ENCODE results near the gene RAPGEF4. TPM values are rescaled to one million over a fixed set of nuclear protein-coding genes. Genes with fewer than 3 reads are reported as not detected.
A peak's percentile ranks its signal among the peaks of the same experiment; 100 is the strongest.

RAPGEF4 gene
- total RNA-seq: under 1 TPM; 0.33 to 0.72 TPM

GRCh38 chr2:172735582-172736423 is at the start of gene RAPGEF4:
TSS of gene RAPGEF4 (plus strand) at chr2:172735845. CDS start at chr2:172735984, 139 bp downstream.
- peaks cover 6% of the 10 kb centered on the region for H3K4me1 Mint-ChIP-seq
- peak within 1 kb of the TSS; percentile 68 for H3K4me3 Mint-ChIP-seq
- no peaks in the 10 kb centered on the region for H3K9me3 Mint-ChIP-seq
- peaks cover 61% of the 10 kb centered on the region for H3K27me3 Mint-ChIP-seq
- peak; percentile 34 for DNase-seq
- no peaks in the 10 kb centered on the region for H3K36me3 Mint-ChIP-seq
- H3K27ac Mint-ChIP-seq: no peak within 1 kb of the TSS

DNA sequence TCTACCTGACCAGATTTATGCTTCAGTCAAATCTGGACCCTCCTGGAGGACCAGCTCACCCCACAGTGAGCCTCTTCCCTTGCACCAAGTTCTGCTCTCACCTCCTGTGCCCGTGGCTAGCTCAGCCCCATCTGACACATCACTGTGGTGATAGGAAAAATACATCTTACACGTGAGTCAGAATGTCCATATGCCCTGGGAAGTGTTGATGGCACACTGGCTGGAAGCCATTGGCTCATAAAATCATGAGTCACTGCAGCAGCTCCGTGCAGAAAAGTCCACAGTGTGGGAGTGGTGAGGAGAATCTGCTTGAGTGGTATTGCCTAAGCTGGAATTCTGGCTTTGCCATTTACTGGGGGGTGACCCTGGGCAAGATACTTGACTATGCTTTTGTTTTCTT is 42.6 kb upstream of the RAPGEF4 start:
- peak overlapping the region; percentile 79 for H3K27ac Mint-ChIP-seq
- peaks cover 3% of the 10 kb centered on the region for H3K36me3 Mint-ChIP-seq
- DNase-seq: peak; percentile 62
- peaks cover 38% of the 10 kb centered on the region for H3K4me1 Mint-ChIP-seq
- H3K9me3 Mint-ChIP-seq: peaks cover 4% of the 10 kb centered on the region
- H3K27me3 Mint-ChIP-seq: no peaks in the 10 kb centered on the region
- peak overlapping the region; percentile 27 for H3K4me3 Mint-ChIP-seq

- Mint-ChIP-seq H3K27ac (peak overlapping the region; percentile 79), H3K4me3 (peak overlapping the region; percentile 27), H3K4me1 (peaks cover 45% of the 10 kb centered on the region)
Observed at GRCh38 chr2:172693529-172694455, 41.9 kb upstream of the RAPGEF4 start.

DNA sequence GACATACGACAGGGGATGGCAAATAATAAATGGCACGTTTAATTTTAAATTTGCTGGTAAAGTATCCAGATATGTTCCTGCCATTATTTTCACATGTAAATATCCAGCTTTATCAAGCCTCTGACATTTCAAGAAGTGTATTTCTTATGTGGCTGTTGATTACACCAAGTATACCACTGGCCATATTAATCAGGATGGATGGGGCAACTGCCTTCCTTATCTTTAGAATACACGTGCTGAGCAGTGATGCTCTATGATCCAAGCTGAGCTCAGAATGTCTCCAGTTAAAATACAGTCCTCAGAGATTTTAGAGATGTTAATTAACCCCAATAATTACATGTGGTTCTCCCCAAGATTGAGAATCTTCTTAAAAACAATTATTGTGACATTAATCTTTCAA is 38.3 kb upstream of the RAPGEF4 start:
- Mint-ChIP-seq H3K36me3 (no peaks in the 10 kb centered on the region), H3K4me1 (peaks cover 38% of the 10 kb centered on the region), H3K27ac (no peak overlapping the region), H3K4me3 (no peak overlapping the region), H3K27me3 (no peaks in the 10 kb centered on the region), H3K9me3 (peaks cover 1% of the 10 kb centered on the region)
- no peak for DNase-seq

More at GRCh38 chr2:172693529-172694455, 41.9 kb upstream of the RAPGEF4 start:
- Mint-ChIP-seq H3K9me3 (peaks cover 2% of the 10 kb centered on the region), H3K36me3 (peaks cover 2% of the 10 kb centered on the region), H3K27me3 (no peaks in the 10 kb centered on the region)
- DNase-seq: no peak

- peak overlapping the region; percentile 59 for H3K27ac Mint-ChIP-seq
- no peak overlapping the region for H3K4me3 Mint-ChIP-seq
- DNase-seq: peak; percentile 22
- H3K36me3 Mint-ChIP-seq: no peaks in the 10 kb centered on the region
- no peaks in the 10 kb centered on the region for H3K27me3 Mint-ChIP-seq
- peaks cover 1% of the 10 kb centered on the region for H3K9me3 Mint-ChIP-seq
- peaks cover 29% of the 10 kb centered on the region for H3K4me1 Mint-ChIP-seq
Observed at GRCh38 chr2:172698041-172698863, 37.4 kb upstream of the RAPGEF4 start.

- Mint-ChIP-seq H3K9me3 (peaks cover 1% of the 10 kb centered on the region), H3K36me3 (no peaks in the 10 kb centered on the region)
Observed at GRCh38 chr2:172701250-172701649, 34.4 kb upstream of the RAPGEF4 start.

DNA sequence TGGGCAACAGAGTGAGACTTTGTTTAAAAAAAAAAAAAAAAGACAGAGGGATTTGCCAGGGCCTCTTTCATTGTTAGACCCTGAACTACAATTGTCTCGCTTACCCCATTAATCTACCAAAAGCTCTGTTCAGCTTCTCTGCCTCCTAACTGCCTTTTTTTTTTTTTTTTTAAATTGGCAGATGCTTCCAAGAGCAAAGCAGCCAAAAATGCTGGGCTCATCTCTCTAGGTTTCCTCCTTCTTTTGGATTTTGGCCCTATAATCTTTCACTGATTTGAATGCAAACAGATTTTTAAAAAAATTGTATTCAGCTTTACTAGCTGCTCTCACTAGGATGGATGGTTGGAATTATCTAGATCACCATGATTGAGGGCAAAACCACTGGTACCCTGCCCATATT is 33.2 kb upstream of the RAPGEF4 start:
- peaks cover 20% of the 10 kb centered on the region for H3K4me1 Mint-ChIP-seq
- no peak overlapping the region for H3K27ac Mint-ChIP-seq
- H3K36me3 Mint-ChIP-seq: no peaks in the 10 kb centered on the region
- no peaks in the 10 kb centered on the region for H3K27me3 Mint-ChIP-seq
- H3K4me3 Mint-ChIP-seq: no peak overlapping the region
- no peak for DNase-seq
- peaks cover 1% of the 10 kb centered on the region for H3K9me3 Mint-ChIP-seq

More at GRCh38 chr2:172701250-172701649, 34.4 kb upstream of the RAPGEF4 start:
- H3K27ac Mint-ChIP-seq: no peak overlapping the region
- H3K27me3 Mint-ChIP-seq: no peaks in the 10 kb centered on the region
- peaks cover 22% of the 10 kb centered on the region for H3K4me1 Mint-ChIP-seq
- DNase-seq: no peak
- no peak overlapping the region for H3K4me3 Mint-ChIP-seq

DNA sequence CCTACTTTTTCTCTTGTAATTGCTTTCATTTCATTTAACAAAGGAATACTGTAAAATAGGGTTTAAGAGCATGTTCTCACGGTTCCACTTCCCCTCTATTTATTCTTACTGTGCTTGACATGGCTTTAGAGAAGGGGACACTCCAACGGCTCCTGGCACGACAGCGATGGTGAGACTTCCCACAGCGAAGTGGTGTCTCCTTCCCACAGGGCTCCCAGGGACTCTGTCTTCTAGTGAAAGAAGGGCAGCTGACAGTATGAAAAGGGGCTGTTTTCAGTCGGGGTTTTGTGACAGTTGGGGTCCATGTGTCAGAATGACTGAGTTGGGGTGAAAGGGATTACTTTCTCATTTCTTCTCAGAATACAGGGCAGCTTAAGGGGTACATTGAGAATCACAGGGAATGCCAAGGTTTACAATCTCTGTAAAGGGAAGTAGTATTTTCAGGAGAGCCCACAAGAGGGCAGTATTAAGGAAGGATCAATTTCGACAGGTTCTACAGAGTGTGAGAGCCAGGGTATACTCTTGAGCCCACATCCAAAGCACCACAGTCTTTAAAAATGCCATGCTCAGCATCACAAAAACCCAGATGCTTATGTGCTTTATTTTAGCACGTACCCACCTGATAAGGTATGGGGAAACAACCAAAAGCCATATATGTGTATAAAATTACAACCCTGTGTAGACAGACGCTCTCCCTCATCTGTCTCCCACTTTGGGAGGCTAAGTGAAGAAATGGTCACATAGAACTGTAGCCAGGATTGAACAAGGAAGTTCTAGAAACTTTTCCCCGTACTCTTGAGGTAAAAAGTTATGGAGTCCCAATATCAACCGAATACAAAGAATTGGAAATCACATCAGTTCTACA is 31.3 kb upstream of the RAPGEF4 start:
- Mint-ChIP-seq H3K27ac (no peak overlapping the region), H3K36me3 (no peaks in the 10 kb centered on the region), H3K27me3 (no peaks in the 10 kb centered on the region), H3K4me3 (no peak overlapping the region), H3K9me3 (peaks cover 1% of the 10 kb centered on the region), H3K4me1 (peaks cover 5% of the 10 kb centered on the region)
- no peak for DNase-seq

DNA sequence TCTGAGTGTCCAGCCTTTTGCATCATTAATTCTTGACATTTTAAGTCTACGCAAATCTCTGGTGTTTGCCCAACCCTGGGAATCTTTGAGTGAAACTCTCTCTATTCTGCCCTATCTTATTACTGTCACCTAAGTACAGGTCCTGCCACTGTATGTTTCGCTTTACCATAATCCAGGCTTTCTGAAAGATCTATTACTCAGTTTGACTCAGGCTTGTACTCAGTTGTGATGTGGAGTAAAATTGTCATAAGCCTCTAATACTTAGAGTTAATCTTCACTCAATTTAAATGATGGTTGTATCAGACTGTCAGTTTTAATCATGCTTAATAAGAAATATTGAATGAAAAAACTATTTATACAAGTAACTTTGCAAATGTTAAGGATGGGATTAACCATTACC is 30.3 kb upstream of the RAPGEF4 start:
- Mint-ChIP-seq H3K36me3 (no peaks in the 10 kb centered on the region), H3K4me1 (peaks cover 5% of the 10 kb centered on the region), H3K9me3 (peaks cover 1% of the 10 kb centered on the region), H3K4me3 (no peak overlapping the region), H3K27me3 (no peaks in the 10 kb centered on the region), H3K27ac (no peak overlapping the region)
- no peak for DNase-seq

- Mint-ChIP-seq H3K4me1 (peaks cover 5% of the 10 kb centered on the region), H3K27me3 (no peaks in the 10 kb centered on the region), H3K4me3 (no peak overlapping the region), H3K9me3 (no peaks in the 10 kb centered on the region), H3K36me3 (no peaks in the 10 kb centered on the region), H3K27ac (no peak overlapping the region)
- DNase-seq: no peak
Observed at GRCh38 chr2:172708247-172708646, 27.4 kb upstream of the RAPGEF4 start.

DNA sequence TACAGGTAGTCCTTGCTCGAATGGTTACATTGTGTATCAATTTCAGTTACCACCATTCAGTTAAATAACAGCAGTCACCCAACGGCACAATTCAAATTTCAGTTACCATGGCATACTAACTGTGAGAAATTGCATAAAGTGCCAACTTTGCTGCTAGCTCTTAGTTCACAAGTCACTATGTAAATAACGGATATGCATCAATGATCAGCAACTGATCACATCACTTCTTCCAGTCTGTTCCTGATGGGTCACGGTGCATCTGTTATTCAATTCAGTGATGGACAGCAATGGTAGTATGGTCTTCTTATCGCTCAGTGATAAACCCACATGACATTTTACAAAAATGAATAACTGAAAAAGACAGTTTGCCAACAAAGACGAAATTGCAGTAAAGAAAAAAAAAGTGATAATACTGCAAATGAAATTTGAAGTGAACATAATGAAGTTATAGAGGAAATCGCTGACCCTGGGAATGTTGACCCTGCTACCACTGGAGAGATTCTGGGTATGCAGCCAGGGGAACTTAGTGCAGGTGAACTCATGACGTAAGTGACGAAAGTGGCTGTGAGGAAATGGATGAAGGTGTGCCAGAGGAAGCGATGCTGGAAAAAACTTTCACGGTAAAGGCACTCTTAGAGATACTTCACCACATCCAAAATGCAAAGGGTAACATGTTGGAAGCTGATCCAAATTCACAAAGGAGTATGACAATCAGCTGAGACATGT is 25.9 kb upstream of the RAPGEF4 start:
- Mint-ChIP-seq H3K4me3 (no peak overlapping the region), H3K27me3 (no peaks in the 10 kb centered on the region), H3K36me3 (no peaks in the 10 kb centered on the region), H3K9me3 (no peaks in the 10 kb centered on the region), H3K4me1 (peaks cover 2% of the 10 kb centered on the region), H3K27ac (no peak overlapping the region)
- DNase-seq: no peak

- H3K4me3 Mint-ChIP-seq: no peak overlapping the region
- DNase-seq: no peak
- H3K27me3 Mint-ChIP-seq: no peaks in the 10 kb centered on the region
- H3K36me3 Mint-ChIP-seq: no peaks in the 10 kb centered on the region
- no peak overlapping the region for H3K27ac Mint-ChIP-seq
- H3K9me3 Mint-ChIP-seq: no peaks in the 10 kb centered on the region
- no peaks in the 10 kb centered on the region for H3K4me1 Mint-ChIP-seq
Observed at GRCh38 chr2:172710584-172711047, 25.0 kb upstream of the RAPGEF4 start.

GRCh38 chr2:172711110-172711509 is 24.5 kb upstream of the RAPGEF4 start:
- no peaks in the 10 kb centered on the region for H3K4me1 Mint-ChIP-seq
- DNase-seq: no peak
- H3K9me3 Mint-ChIP-seq: no peaks in the 10 kb centered on the region
- no peaks in the 10 kb centered on the region for H3K36me3 Mint-ChIP-seq
- H3K27me3 Mint-ChIP-seq: no peaks in the 10 kb centered on the region
- no peak overlapping the region for H3K4me3 Mint-ChIP-seq
- H3K27ac Mint-ChIP-seq: no peak overlapping the region

Data from activated naive CD8-positive, alpha-beta T cell treated with anti-CD3 and anti-CD28 coated beads for 36 hours (primary cell).